CD4-positive, alpha-beta memory T cell (primary cell): ENCODE results near the gene WDR37. TPM values are rescaled to one million over a fixed set of nuclear protein-coding genes. Genes with fewer than 3 reads are reported as not detected.

Experiments used
- CTCF ChIA-PET: fragments of 350-600 bp; sonication (Branson Sonifier 250); formaldehyde crosslinking; loops from one replicate; lab custom pipeline; 2021; ENCODE audit warnings: inconsistent platforms; ENCODE audit not compliant: partially characterized antibody; lab: Charles Lee
- POLR2A ChIA-PET: fragments of 350-600 bp; sonication (Branson Sonifier 250); formaldehyde crosslinking; loops from one replicate; lab custom pipeline; 2021; ENCODE audit not compliant: partially characterized antibody; lab: Charles Lee
- DNase-seq, 5 donors: peaks; one replicate each; pipeline versions ENCODE4 v3.0.0 to v3.0.0-alpha.2; 2020 to 2022; ENCODE audit warnings: mixed read lengths in 1 of 5
- H3K27ac ChIP-seq: one replicate; pipeline ENCODE4 v1.7.0; 2013; ENCODE audit warnings: low read depth, low read length
- H3K27me3 ChIP-seq: 2 replicates; pipeline ENCODE4 v1.7.0; 2013; ENCODE audit warnings: mild to moderate bottlenecking, low read length, moderate library complexity; ENCODE audit not compliant: insufficient read depth
- H3K36me3 ChIP-seq: 2 replicates; pipeline ENCODE4 v1.7.0; 2013; ENCODE audit warnings: mild to moderate bottlenecking, low read length, moderate library complexity; ENCODE audit not compliant: insufficient read depth
- H3K4me1 ChIP-seq: 2 replicates; pipeline ENCODE4 v1.7.0; 2013; ENCODE audit warnings: mild to moderate bottlenecking, low read length, moderate library complexity; ENCODE audit not compliant: insufficient read depth
- H3K4me3 ChIP-seq, 2 donors: one replicate each; pipeline ENCODE4 v1.7.0; 2013; ENCODE audit warnings: low read length in 2 of 2, mild to moderate bottlenecking in 1 of 2
- H3K9me3 ChIP-seq, 2 donors: one replicate each; pipeline ENCODE4 v1.7.0; 2013; ENCODE audit warnings: low read length in 2 of 2, control low read depth in 1 of 2; ENCODE audit not compliant: control insufficient read depth in 1 of 2
- H3K27ac Mint-ChIP-seq, 7 donors: one replicate each; pipeline ENCODE4 v1.8.0; 2020 to 2021; ENCODE audit warnings: mixed read lengths in 7 of 7, mild to moderate bottlenecking in 6 of 7, inconsistent platforms in 3 of 7, moderate library complexity in 3 of 7
- H3K27me3 Mint-ChIP-seq, 2 donors: one replicate each; pipeline ENCODE4 v1.8.0; 2020 to 2021; ENCODE audit warnings: mixed read lengths in 2 of 2
- H3K36me3 Mint-ChIP-seq, 2 donors: one replicate each; pipeline ENCODE4 v1.8.0; 2020 to 2021; ENCODE audit warnings: mixed read lengths in 2 of 2, inconsistent platforms in 1 of 2, mild to moderate bottlenecking in 1 of 2
- H3K4me1 Mint-ChIP-seq, 4 donors: one replicate each; pipeline ENCODE4 v1.8.0; 2020 to 2021; ENCODE audit warnings: mixed read lengths in 4 of 4, mild to moderate bottlenecking in 1 of 4
- H3K4me3 Mint-ChIP-seq, 8 donors: one replicate each; pipeline ENCODE4 v1.8.0; 2020 to 2021; ENCODE audit warnings: mixed read lengths in 8 of 8, mild to moderate bottlenecking in 7 of 8, moderate library complexity in 6 of 8, inconsistent platforms in 3 of 8
- H3K9me3 Mint-ChIP-seq, 8 donors: one replicate each; pipeline ENCODE4 v1.8.0; 2020 to 2021; ENCODE audit warnings: mixed read lengths in 8 of 8, mild to moderate bottlenecking in 5 of 8, inconsistent platforms in 3 of 8, moderate library complexity in 1 of 8
- intact Hi-C: fragments of 100-400 bp; cut with micrococcal nuclease; formaldehyde crosslinking; loops from one replicate; pipeline ENCODE4 v1.15.1; 2023
- polyA plus RNA-seq, 2 donors: library from polyadenylated mRNA; unstranded; fragments of 300-500 nt; fragmentation: Illumina TruSeq; gene quantifications; one replicate each; pipeline ENCODE4 v1.2.3, GENCODE V29; 2021
- total RNA-seq, 2 experiments: library from RNA; stranded (reverse); gene quantifications; one replicate each; pipeline ENCODE4 v1.2.3, GENCODE V29; 2021

Gene WDR37
- total and polyA plus RNA-seq, 4 experiments from 2014 or later = 14.2 to 42.5 (median 29.8) TPM

GRCh38 chr10:1011696-1012095 is 44.5 kb upstream of the WDR37 start:
- Histone ChIP-seq H3K4me3 (no peak overlapping the region), H3K9me3 (no peaks in the 10 kb centered on the region), H3K4me1 (no peaks in the 10 kb centered on the region), H3K27me3 (no peaks in the 10 kb centered on the region), H3K36me3 (peaks cover 74% of the 10 kb centered on the region), H3K27ac (no peak overlapping the region)
- Mint-ChIP-seq H3K27ac (peak overlapping the region in 1 of 7 donors; percentile 37), H3K36me3 (peaks cover 69 to 80% of the 10 kb centered on the region in 2 donors), H3K27me3 (no peaks in the 10 kb centered on the region), H3K4me3 (no peak overlapping the region), H3K4me1 (peaks cover 0 to 3% (median 1%) of the 10 kb centered on the region in 4 donors), H3K9me3 (no peaks in the 10 kb centered on the region)
- ChIA-PET POLR2A (no interaction called here), CTCF (no interaction called here)
- DNase-seq = no peak
- intact Hi-C loops = no loop called here

- peaks cover 59% of the 10 kb centered on the region for H3K36me3 ChIP-seq
- intact Hi-C loops = no loop called here
- DNase-seq = no peak
- H3K4me3 ChIP-seq = no peak overlapping the region
- Mint-ChIP-seq H3K27me3 (no peaks in the 10 kb centered on the region), H3K4me3 (no peak overlapping the region), H3K36me3 (peaks cover 72 to 78% of the 10 kb centered on the region in 2 donors), H3K27ac (peak overlapping the region in 1 of 7 donors; percentile 59), H3K9me3 (no peaks in the 10 kb centered on the region), H3K4me1 (peaks cover 0 to 1% (median 0%) of the 10 kb centered on the region in 4 donors)
- POLR2A ChIA-PET = no interaction called here
- no peak overlapping the region for H3K27ac ChIP-seq
- no peaks in the 10 kb centered on the region for H3K9me3 ChIP-seq
- CTCF ChIA-PET = no interaction called here
- no peaks in the 10 kb centered on the region for H3K27me3 ChIP-seq
- no peaks in the 10 kb centered on the region for H3K4me1 ChIP-seq
These were observed 40.5 kb upstream of the WDR37 start for GRCh38 chr10:1015688-1016087.

DNA sequence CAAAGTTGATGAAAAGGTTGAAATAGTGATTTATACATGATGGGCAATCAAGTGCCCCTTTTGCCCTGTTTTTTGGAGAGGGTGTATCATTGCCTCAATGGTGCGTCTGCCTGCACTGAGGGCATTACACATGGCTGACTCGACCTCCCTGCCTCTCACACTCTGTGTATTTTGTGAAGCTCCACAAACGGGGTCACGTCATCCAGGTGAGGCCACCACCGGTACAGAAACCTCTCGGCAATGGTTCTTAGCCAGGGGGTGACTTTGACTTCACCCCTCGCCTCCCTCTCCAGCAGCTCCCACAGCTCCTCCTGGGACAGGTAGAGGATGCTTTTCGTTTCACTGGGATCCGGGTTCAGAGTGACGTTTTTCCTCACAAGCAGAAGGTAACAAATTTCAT is 36.8 kb upstream of the WDR37 start:
- Mint-ChIP-seq H3K9me3 (no peaks in the 10 kb centered on the region), H3K4me1 (no peaks in the 10 kb centered on the region), H3K27ac (peak overlapping the region in 3 of 7 donors; percentile 27 to 60 (median 60)), H3K36me3 (peaks cover 46 to 48% of the 10 kb centered on the region in 2 donors), H3K27me3 (no peaks in the 10 kb centered on the region), H3K4me3 (no peak overlapping the region)
- no peak for DNase-seq
- ChIA-PET CTCF (no interaction called here), POLR2A (no interaction called here)
- H3K36me3 ChIP-seq = peaks cover 31% of the 10 kb centered on the region
- H3K27ac ChIP-seq = no peak overlapping the region
- no peaks in the 10 kb centered on the region for H3K9me3 ChIP-seq
- H3K4me3 ChIP-seq = no peak overlapping the region
- intact Hi-C loops = no loop called here
- H3K27me3 ChIP-seq = no peaks in the 10 kb centered on the region
- no peaks in the 10 kb centered on the region for H3K4me1 ChIP-seq

DNA sequence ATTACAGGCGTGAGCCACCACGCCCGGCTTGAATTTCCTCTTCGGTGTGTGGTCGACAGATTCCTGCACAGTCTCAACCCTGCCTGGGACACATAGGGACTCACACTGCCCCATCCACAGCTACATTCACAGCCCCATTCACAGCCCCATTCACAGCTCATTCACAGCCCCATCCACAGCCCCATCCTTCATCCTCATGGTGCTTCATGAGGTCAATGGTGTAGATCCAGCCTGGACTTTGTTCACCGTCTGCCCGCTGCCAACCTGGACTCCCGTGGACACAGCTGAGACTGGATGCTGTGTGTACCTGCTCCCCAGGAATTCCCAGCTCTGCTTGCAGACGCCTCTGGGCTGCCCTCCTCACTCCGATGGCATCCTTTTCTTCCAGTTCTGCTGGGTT is 35.7 kb upstream of the WDR37 start:
- no peaks in the 10 kb centered on the region for H3K9me3 Mint-ChIP-seq
- no peak overlapping the region for H3K4me3 ChIP-seq
- H3K4me3 Mint-ChIP-seq = no peak overlapping the region
- H3K9me3 ChIP-seq = no peaks in the 10 kb centered on the region
- H3K27ac ChIP-seq = no peak overlapping the region
- H3K4me1 ChIP-seq = no peaks in the 10 kb centered on the region
- no peaks in the 10 kb centered on the region for H3K27me3 ChIP-seq
- H3K27ac Mint-ChIP-seq = peak overlapping the region in 1 of 7 donors; percentile 23
- peaks cover 24% of the 10 kb centered on the region for H3K36me3 ChIP-seq
- H3K4me1 Mint-ChIP-seq = no peaks in the 10 kb centered on the region
- peaks cover 42 to 45% of the 10 kb centered on the region in 2 donors for H3K36me3 Mint-ChIP-seq
- CTCF ChIA-PET = no interaction called here
- intact Hi-C loops = no loop called here
- no peak for DNase-seq
- H3K27me3 Mint-ChIP-seq = no peaks in the 10 kb centered on the region
- POLR2A ChIA-PET = no interaction called here

DNA sequence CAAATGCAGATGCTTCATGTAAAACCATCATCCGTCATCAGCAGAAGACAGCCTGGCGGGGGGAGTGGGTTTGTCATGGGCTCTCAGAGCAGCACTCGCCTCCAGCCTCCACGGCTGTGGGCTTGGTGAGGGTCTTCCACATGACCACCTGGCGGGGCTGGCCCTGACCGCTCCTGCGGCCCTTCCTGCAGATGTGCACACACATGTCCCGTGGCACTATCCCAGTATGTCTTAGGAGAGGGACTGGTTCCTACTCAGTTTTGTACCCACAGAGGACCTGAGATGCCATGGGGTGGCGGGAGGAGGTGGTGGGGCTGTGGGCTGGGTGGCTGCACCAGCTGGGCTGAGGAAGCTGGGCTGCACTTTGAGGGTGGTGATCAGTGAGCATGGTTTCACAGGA is 35.2 kb upstream of the WDR37 start:
- H3K4me3 Mint-ChIP-seq = no peak overlapping the region
- Histone ChIP-seq H3K9me3 (no peaks in the 10 kb centered on the region), H3K27me3 (no peaks in the 10 kb centered on the region), H3K4me3 (no peak overlapping the region), H3K36me3 (peaks cover 20% of the 10 kb centered on the region), H3K27ac (no peak overlapping the region), H3K4me1 (no peaks in the 10 kb centered on the region)
- H3K27ac Mint-ChIP-seq = no peak overlapping the region
- no peaks in the 10 kb centered on the region for H3K9me3 Mint-ChIP-seq
- CTCF ChIA-PET = no interaction called here
- H3K27me3 Mint-ChIP-seq = no peaks in the 10 kb centered on the region
- DNase-seq = no peak
- POLR2A ChIA-PET = no interaction called here
- intact Hi-C loops = no loop called here
- peaks cover 37 to 46% of the 10 kb centered on the region in 2 donors for H3K36me3 Mint-ChIP-seq
- H3K4me1 Mint-ChIP-seq = no peaks in the 10 kb centered on the region

DNA sequence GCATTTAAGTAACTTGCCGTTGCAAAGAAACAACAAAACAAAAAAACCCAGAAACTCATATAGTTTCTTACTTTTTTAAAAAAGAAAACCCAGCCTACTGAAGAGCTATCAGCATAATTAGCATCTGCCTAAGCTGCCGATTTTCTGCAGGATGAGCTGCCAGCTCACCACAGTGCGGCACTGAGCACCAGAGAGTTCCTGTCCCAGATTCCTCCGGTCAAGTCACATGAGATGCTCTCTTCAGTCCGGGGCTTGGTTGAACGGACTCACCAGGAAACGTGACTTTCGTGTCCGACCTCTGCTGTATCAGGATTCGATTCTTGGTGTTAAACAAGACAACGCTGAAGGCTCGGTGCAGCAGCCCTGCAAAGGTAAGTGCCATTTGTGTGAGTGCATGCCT is 33.8 kb upstream of the WDR37 start:
- no peaks in the 10 kb centered on the region for H3K27me3 ChIP-seq
- ChIA-PET CTCF (no interaction called here), POLR2A (no interaction called here)
- no peak overlapping the region for H3K4me3 ChIP-seq
- no peaks in the 10 kb centered on the region for H3K9me3 Mint-ChIP-seq
- DNase-seq = no peak
- H3K27ac ChIP-seq = no peak overlapping the region
- H3K36me3 Mint-ChIP-seq = peaks cover 23 to 36% of the 10 kb centered on the region in 2 donors
- no peaks in the 10 kb centered on the region for H3K4me1 ChIP-seq
- intact Hi-C loops = no loop called here
- H3K27me3 Mint-ChIP-seq = no peaks in the 10 kb centered on the region
- no peaks in the 10 kb centered on the region for H3K4me1 Mint-ChIP-seq
- no peak overlapping the region for H3K27ac Mint-ChIP-seq
- no peak overlapping the region for H3K4me3 Mint-ChIP-seq
- H3K36me3 ChIP-seq = peaks cover 5% of the 10 kb centered on the region
- H3K9me3 ChIP-seq = no peaks in the 10 kb centered on the region

- Histone ChIP-seq H3K27ac (no peak overlapping the region), H3K4me1 (no peaks in the 10 kb centered on the region), H3K36me3 (no peaks in the 10 kb centered on the region), H3K4me3 (no peak overlapping the region), H3K27me3 (no peaks in the 10 kb centered on the region), H3K9me3 (no peaks in the 10 kb centered on the region)
- CTCF ChIA-PET = no interaction called here
- Mint-ChIP-seq H3K4me3 (no peak overlapping the region), H3K4me1 (no peaks in the 10 kb centered on the region), H3K27ac (no peak overlapping the region), H3K27me3 (no peaks in the 10 kb centered on the region), H3K9me3 (no peaks in the 10 kb centered on the region), H3K36me3 (peaks cover 12 to 25% of the 10 kb centered on the region in 2 donors)
- POLR2A ChIA-PET = no interaction called here
- no peak for DNase-seq
- intact Hi-C loops = no loop called here
These were observed 32.1 kb upstream of the WDR37 start for GRCh38 chr10:1024103-1024502.

- H3K9me3 Mint-ChIP-seq = no peaks in the 10 kb centered on the region
- Histone ChIP-seq H3K27me3 (no peaks in the 10 kb centered on the region), H3K27ac (no peak within 1 kb of the TSS), H3K9me3 (no peaks in the 10 kb centered on the region), H3K36me3 (no peaks in the 10 kb centered on the region), H3K4me1 (no peaks in the 10 kb centered on the region), H3K4me3 (no peak within 1 kb of the TSS)
- intact Hi-C loops = no loop called here
- peaks cover 1 to 12% of the 10 kb centered on the region in 2 donors for H3K36me3 Mint-ChIP-seq
- no peak for DNase-seq
- no peaks in the 10 kb centered on the region for H3K27me3 Mint-ChIP-seq
- CTCF ChIA-PET = no interaction called here
- H3K4me1 Mint-ChIP-seq = no peaks in the 10 kb centered on the region
- POLR2A ChIA-PET = no interaction called here
- H3K4me3 Mint-ChIP-seq = no peak within 1 kb of the TSS
- no peak within 1 kb of the TSS for H3K27ac Mint-ChIP-seq
These were observed 30.5 kb upstream of the WDR37 start, which contains the start of gene IDI2 for GRCh38 chr10:1025683-1026082. IDI2 (minus strand) TSS chr10:1025859; CDS start chr10:1024723, 1,136 bp downstream.
